Cardiac muscle cell (in vitro differentiated cells and primary cell): ENCODE measurements around the gene SGK1. TPM values are rescaled to one million over a fixed set of nuclear protein-coding genes. Genes with fewer than 3 reads are reported as not detected.
"Not testable (repeated sequence)": the region's sequence is repeated elsewhere in the genome, so short reads cannot be mapped to it uniquely, and the experiment has no call there.

Source experiments
- DNase-seq, 2 donors: peaks; one replicate each; pipeline versions ENCODE4 v3.0.0 to v3.0.0-alpha.2; 2010 to 2017; ENCODE audit warnings: low read depth in 1 of 2, low spot score in 1 of 2
- H3K27ac ChIP-seq: fragments of 200-600 bp; sonication (generic); 2 replicates; pipeline ENCODE4 v1.5.1; 2016
- H3K27me3 ChIP-seq: fragments of 200-600 bp; sonication (generic); 2 replicates; pipeline ENCODE4 v1.6.0; 2016; ENCODE audit warnings: control low read depth
- H3K36me3 ChIP-seq: fragments of 200-600 bp; sonication (generic); 2 replicates; pipeline ENCODE4 v1.5.1; 2016; ENCODE audit warnings: control low read depth
- H3K4me1 ChIP-seq: fragments of 200-600 bp; sonication (generic); 2 replicates; pipeline ENCODE4 v1.8.1; 2017; ENCODE audit warnings: low read depth, mild to moderate bottlenecking, mixed run types
- H3K4me3 ChIP-seq: fragments of 200-600 bp; sonication (generic); 2 replicates; pipeline ENCODE4 v1.5.1; 2016; ENCODE audit warnings: mild to moderate bottlenecking
- H3K9me3 ChIP-seq: fragments of 200-600 bp; sonication (generic); 2 replicates; pipeline ENCODE4 v1.5.1; 2017; ENCODE audit warnings: low read depth, mild to moderate bottlenecking, control low read depth
- polyA plus RNA-seq: library from polyadenylated mRNA; unstranded; fragments of >200 nt; fragmentation: Nextera tagmentation; extraction: Ambion mirVana; gene quantifications from 2 replicates; pipeline ENCODE4 v1.2.1, GENCODE V29; 2016
- total RNA-seq: library from RNA; depleted of rRNA; stranded (reverse); fragments of >200 nt; gene quantifications from 2 replicates; pipeline ENCODE4 v1.2.3, GENCODE V29; 2016
- TF ChIP-seq, protein P1 (sequence below): IDR thresholded peaks from 2 replicates; pipeline ENCODE4 v1.5.1; 2012; ENCODE audit warnings: low read depth, mild to moderate bottlenecking, low read length

The SGK1 gene
- total and polyA plus RNA-seq, 2 experiments from 2014 or later = 5.3 to 7.7 TPM

DNA sequence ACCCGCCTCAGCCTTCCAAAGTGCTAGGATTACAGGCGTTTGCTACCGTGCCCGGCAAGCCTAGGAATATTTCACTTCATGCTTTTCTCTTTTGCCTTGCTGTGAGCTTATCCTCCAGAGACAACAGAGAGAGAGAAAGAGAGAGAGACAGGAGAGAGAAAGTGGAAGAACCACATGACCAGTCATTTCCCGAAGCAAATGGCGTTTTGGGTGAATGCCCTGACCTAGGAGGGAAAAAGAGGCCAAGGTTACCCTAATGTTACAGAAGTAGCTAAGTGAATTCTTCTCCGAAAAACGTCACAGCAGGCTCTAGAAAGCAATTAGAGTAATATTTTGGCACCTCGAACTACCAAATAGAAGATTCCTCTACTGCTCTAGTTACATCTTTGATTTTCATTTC lies 9.1 kb downstream of the SGK1 start:
- TF ChIP-seq, protein P1, sequence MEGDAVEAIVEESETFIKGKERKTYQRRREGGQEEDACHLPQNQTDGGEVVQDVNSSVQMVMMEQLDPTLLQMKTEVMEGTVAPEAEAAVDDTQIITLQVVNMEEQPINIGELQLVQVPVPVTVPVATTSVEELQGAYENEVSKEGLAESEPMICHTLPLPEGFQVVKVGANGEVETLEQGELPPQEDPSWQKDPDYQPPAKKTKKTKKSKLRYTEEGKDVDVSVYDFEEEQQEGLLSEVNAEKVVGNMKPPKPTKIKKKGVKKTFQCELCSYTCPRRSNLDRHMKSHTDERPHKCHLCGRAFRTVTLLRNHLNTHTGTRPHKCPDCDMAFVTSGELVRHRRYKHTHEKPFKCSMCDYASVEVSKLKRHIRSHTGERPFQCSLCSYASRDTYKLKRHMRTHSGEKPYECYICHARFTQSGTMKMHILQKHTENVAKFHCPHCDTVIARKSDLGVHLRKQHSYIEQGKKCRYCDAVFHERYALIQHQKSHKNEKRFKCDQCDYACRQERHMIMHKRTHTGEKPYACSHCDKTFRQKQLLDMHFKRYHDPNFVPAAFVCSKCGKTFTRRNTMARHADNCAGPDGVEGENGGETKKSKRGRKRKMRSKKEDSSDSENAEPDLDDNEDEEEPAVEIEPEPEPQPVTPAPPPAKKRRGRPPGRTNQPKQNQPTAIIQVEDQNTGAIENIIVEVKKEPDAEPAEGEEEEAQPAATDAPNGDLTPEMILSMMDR = no peak
- no peaks in the 10 kb centered on the region for H3K36me3 ChIP-seq
- no peak overlapping the region for H3K27ac ChIP-seq
- no peaks in the 10 kb centered on the region for H3K4me1 ChIP-seq
- peaks cover 2% of the 10 kb centered on the region for H3K27me3 ChIP-seq
- DNase-seq = no peak
- H3K4me3 ChIP-seq = no peak overlapping the region
- H3K9me3 ChIP-seq = no peaks in the 10 kb centered on the region

DNA sequence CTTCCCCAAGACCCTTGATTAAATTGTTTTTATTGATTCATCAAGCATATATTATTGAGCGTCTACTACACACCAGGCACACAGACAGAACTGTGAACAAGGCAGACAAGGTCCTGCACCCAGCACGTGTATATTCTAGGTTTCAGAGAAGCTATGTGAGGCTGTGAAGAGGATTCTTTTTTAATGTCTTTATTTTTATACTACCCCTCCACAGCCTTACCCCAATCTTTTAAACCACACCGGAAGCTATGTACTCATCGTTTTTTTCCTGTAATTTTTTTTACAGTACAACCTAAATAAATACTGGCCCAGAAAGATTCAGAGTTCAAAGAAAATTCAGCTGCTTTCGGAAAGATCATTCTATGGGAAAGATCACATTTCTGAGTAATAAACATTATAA lies 10.0 kb downstream of the SGK1 start:
- peaks cover 2% of the 10 kb centered on the region for H3K27me3 ChIP-seq
- no peaks in the 10 kb centered on the region for H3K4me1 ChIP-seq
- no peaks in the 10 kb centered on the region for H3K9me3 ChIP-seq
- H3K36me3 ChIP-seq = no peaks in the 10 kb centered on the region
- TF ChIP-seq, protein P1 = no peak
- no peak overlapping the region for H3K4me3 ChIP-seq
- DNase-seq = no peak
- no peak overlapping the region for H3K27ac ChIP-seq

DNA sequence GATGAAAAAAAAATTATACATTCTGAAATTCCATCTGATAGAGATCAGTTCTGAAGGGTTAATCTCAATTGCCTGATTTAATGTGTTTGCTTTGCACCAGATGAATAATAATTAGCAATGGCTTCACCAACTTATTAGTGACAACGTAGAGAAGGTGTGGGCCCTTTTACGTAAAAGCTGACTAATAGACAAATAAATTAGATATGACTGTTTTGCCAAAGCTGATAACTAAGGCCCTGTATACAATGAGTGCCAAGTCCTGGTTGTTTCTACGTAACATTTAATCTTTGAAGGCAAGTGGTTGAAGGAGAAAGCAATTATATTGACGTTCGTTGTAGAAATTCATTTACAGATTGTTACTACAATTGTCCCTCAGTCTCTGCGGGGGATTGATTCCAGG lies 10.8 kb downstream of the SGK1 start:
- H3K4me1 ChIP-seq = no peaks in the 10 kb centered on the region
- H3K9me3 ChIP-seq = no peaks in the 10 kb centered on the region
- DNase-seq = peak in 1 of 2 donors; percentile 42
- no peak overlapping the region for H3K27ac ChIP-seq
- H3K27me3 ChIP-seq = no peaks in the 10 kb centered on the region
- TF ChIP-seq, protein P1 = no peak
- H3K36me3 ChIP-seq = no peaks in the 10 kb centered on the region
- no peak overlapping the region for H3K4me3 ChIP-seq

- not testable (repeated sequence) for H3K36me3 ChIP-seq, H3K4me3 ChIP-seq, H3K27me3 ChIP-seq, H3K27ac ChIP-seq, H3K4me1 ChIP-seq, H3K9me3 ChIP-seq
- peak in 1 of 2 donors; percentile 62 for DNase-seq
Measured at GRCh38 chr6:134304381-134304780, 13.5 kb downstream of the SGK1 start.

GRCh38 chr6:134303891-134304290 lies 14.0 kb downstream of the SGK1 start:
- H3K9me3 ChIP-seq = no peaks in the 10 kb centered on the region
- no peaks in the 10 kb centered on the region for H3K4me1 ChIP-seq
- H3K27ac ChIP-seq = no peak overlapping the region
- peak in 1 of 2 donors; percentile 32 for DNase-seq
- H3K36me3 ChIP-seq = no peaks in the 10 kb centered on the region
- TF ChIP-seq, protein P1 = no peak
- no peaks in the 10 kb centered on the region for H3K27me3 ChIP-seq
- no peak overlapping the region for H3K4me3 ChIP-seq

DNA sequence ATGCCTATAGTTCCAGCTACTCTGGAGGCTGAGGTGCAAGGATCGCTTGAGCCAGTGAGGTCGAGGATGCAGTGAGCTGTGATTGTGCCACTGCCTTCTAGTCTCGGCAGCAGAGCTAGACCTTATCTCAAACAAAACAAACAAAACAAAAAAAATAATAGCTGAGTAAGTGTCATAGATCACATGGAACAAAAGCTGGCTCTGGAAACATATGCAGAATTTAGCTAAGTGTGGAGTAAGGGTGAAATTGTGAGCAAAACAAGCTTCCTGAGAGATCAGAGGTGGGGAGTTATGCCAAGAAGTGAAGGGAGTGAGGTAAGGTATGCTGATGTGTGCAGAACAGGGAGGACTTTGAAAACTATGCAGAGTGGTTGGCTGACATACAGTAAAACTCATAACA lies 18.7 kb downstream of the SGK1 start:
- Histone ChIP-seq H3K9me3 (no peaks in the 10 kb centered on the region), H3K27ac (no peak overlapping the region)

More for the DNA sequence above, 18.7 kb downstream of the SGK1 start:
- H3K4me1 ChIP-seq = no peaks in the 10 kb centered on the region
- H3K36me3 ChIP-seq = no peaks in the 10 kb centered on the region
- H3K27me3 ChIP-seq = no peaks in the 10 kb centered on the region
- H3K4me3 ChIP-seq = no peak overlapping the region
- DNase-seq = peak in 1 of 2 donors; percentile 90
- TF ChIP-seq, protein P1 = no peak
